Neutrophil (primary cell): ENCODE data around the gene DRD2.

ENCODE experiments used
- H3K27ac ChIP-seq: fragments of 200-600 bp; sonication (generic); 2 replicates; pipeline ENCODE4 v1.5.1; 2016; ENCODE audit warnings: mild to moderate bottlenecking, moderate library complexity
- H3K27me3 ChIP-seq: fragments of 200-600 bp; sonication (generic); 2 replicates; pipeline ENCODE4 v1.6.0; 2016; ENCODE audit warnings: mild to moderate bottlenecking
- H3K36me3 ChIP-seq: fragments of 200-600 bp; sonication (generic); 2 replicates; pipeline ENCODE4 v1.5.1; 2017
- H3K4me1 ChIP-seq, 2 experiments: fragments of 200-600 bp in 1 of 2; sonication (generic) in 1 of 2; 1 replicate in 1 of 2; 2 replicates in 1 of 2; pipeline versions ENCODE4 v1.5.1 to v1.6.1; 2013 to 2016; ENCODE audit warnings: low read depth in 1 of 2, low read length in 1 of 2, mild to moderate bottlenecking in 1 of 2, moderate library complexity in 1 of 2; ENCODE audit not compliant: control insufficient read depth in 1 of 2, insufficient read depth in 1 of 2
- H3K4me3 ChIP-seq, 2 experiments: fragments of 200-600 bp in 1 of 2; sonication (generic) in 1 of 2; 1 replicate in 1 of 2; 2 replicates in 1 of 2; pipeline ENCODE4 v1.5.1; 2013 to 2016; ENCODE audit warnings: low read depth in 1 of 2, low read length in 1 of 2, mild to moderate bottlenecking in 1 of 2, moderate library complexity in 1 of 2
- H3K9me3 ChIP-seq: fragments of 200-600 bp; sonication (generic); 2 replicates; pipeline ENCODE4 v1.5.1; 2016
- CTCF ChIP-seq: fragments of 200-600 bp; sonication (generic); IDR thresholded peaks from 2 replicates; pipeline ENCODE4 v1.5.1; 2016; ENCODE audit warnings: antibody characterized with exemption

Gene DRD2

GRCh38 chr11:113397212-113397611 lies 78.0 kb downstream of the DRD2 start:
- TF ChIP-seq CTCF, result no peak
- Histone ChIP-seq H3K4me1 (no peaks in the 10 kb centered on the region), H3K27me3 (peaks cover 4% of the 10 kb centered on the region)

GRCh38 chr11:113396690-113397089 lies 78.5 kb downstream of the DRD2 start:
- Histone ChIP-seq H3K27ac (no peak overlapping the region), H3K9me3 (no peaks in the 10 kb centered on the region), H3K4me1 (no peaks in the 10 kb centered on the region), H3K4me3 (no peak overlapping the region), H3K36me3 (no peaks in the 10 kb centered on the region), H3K27me3 (peaks cover 9% of the 10 kb centered on the region)
- no peak for TF ChIP-seq CTCF

More at GRCh38 chr11:113397212-113397611, 78.0 kb downstream of the DRD2 start:
- Histone ChIP-seq H3K36me3 (no peaks in the 10 kb centered on the region), H3K9me3 (no peaks in the 10 kb centered on the region), H3K27ac (no peak overlapping the region), H3K4me3 (no peak overlapping the region)

- TF ChIP-seq CTCF, result no peak
- no peak overlapping the region for H3K27ac ChIP-seq
- H3K4me3 ChIP-seq, result no peak overlapping the region
- H3K9me3 ChIP-seq, result no peaks in the 10 kb centered on the region
- H3K4me1 ChIP-seq, result no peaks in the 10 kb centered on the region
- peaks cover 9% of the 10 kb centered on the region for H3K27me3 ChIP-seq
- no peaks in the 10 kb centered on the region for H3K36me3 ChIP-seq
Observed at GRCh38 chr11:113395782-113396336, 79.3 kb downstream of the DRD2 start.

GRCh38 chr11:113394919-113395318 lies 80.3 kb downstream of the DRD2 start:
- no peaks in the 10 kb centered on the region for H3K9me3 ChIP-seq
- H3K4me1 ChIP-seq, result no peaks in the 10 kb centered on the region
- H3K4me3 ChIP-seq, result no peak overlapping the region
- H3K27me3 ChIP-seq, result peaks cover 10% of the 10 kb centered on the region
- no peak overlapping the region for H3K27ac ChIP-seq
- H3K36me3 ChIP-seq, result no peaks in the 10 kb centered on the region
- no peak for TF ChIP-seq CTCF

GRCh38 chr11:113393501-113393985 lies 81.7 kb downstream of the DRD2 start:
- Histone ChIP-seq H3K4me3 (no peak overlapping the region), H3K27ac (no peak overlapping the region), H3K9me3 (no peaks in the 10 kb centered on the region), H3K27me3 (peaks cover 23% of the 10 kb centered on the region), H3K4me1 (no peaks in the 10 kb centered on the region), H3K36me3 (no peaks in the 10 kb centered on the region)
- no peak for TF ChIP-seq CTCF
